Measurements from ENCODE around the gene VWA8.

DNA sequence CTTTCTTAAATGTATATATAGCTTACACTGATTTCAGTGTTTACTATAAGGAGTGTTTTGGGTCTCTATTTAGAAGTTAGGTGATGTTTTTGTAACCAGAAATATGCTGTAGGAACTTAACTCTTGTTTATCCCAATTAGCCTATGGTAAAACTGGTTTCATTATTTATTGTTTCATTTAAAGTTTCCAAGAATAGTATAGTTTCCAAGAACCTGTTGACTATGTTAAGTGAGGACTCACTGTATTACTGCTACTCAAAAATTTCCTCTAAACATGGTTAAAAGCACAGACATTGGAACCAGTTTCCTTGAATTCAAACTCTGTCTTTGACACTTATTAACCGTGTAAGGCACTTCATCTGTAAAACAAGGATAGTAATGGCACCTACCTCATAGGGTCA lies 316.2 kb downstream of the VWA8 start:
- TF ChIP-seq, protein P1, sequence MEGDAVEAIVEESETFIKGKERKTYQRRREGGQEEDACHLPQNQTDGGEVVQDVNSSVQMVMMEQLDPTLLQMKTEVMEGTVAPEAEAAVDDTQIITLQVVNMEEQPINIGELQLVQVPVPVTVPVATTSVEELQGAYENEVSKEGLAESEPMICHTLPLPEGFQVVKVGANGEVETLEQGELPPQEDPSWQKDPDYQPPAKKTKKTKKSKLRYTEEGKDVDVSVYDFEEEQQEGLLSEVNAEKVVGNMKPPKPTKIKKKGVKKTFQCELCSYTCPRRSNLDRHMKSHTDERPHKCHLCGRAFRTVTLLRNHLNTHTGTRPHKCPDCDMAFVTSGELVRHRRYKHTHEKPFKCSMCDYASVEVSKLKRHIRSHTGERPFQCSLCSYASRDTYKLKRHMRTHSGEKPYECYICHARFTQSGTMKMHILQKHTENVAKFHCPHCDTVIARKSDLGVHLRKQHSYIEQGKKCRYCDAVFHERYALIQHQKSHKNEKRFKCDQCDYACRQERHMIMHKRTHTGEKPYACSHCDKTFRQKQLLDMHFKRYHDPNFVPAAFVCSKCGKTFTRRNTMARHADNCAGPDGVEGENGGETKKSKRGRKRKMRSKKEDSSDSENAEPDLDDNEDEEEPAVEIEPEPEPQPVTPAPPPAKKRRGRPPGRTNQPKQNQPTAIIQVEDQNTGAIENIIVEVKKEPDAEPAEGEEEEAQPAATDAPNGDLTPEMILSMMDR (tag by site-specific recombination; IDR thresholded peaks at IDR 0.05) = no peak
- TF ChIP-seq TRIM28 (IDR thresholded peaks at IDR 0.05; ENCODE audit: borderline replicate concordance, low read length) (no peak), YY1 (tag by site-specific recombination; IDR thresholded peaks at IDR 0.05) (no peak), KLF8 (tag by site-specific recombination; IDR thresholded peaks at IDR 0.05) (no peak)
